H9 (cell line): ENCODE results near the gene SH2D6. TPM values are rescaled to one million over a fixed set of nuclear protein-coding genes. Genes with fewer than 3 reads are reported as not detected.

Experiments
- DNase-seq: peaks from one replicate; pipeline ENCODE4 v3.0.0-alpha.2; 2017
- H2AFZ ChIP-seq: one replicate; pipeline ENCODE4 v1.6.1; 2013; ENCODE audit warnings: mild to moderate bottlenecking, low read length, control low read depth, moderate library complexity
- H2AK5ac ChIP-seq: 2 replicates; pipeline ENCODE4 v1.6.1; 2013; ENCODE audit warnings: low read length, control low read depth, mixed read lengths; ENCODE audit not compliant: insufficient read length
- H2BK120ac ChIP-seq: one replicate; pipeline ENCODE4 v1.6.1; 2013; ENCODE audit warnings: low read depth, mild to moderate bottlenecking, low read length, control low read depth, inconsistent platforms; ENCODE audit not compliant: poor library complexity, severe bottlenecking
- H2BK12ac ChIP-seq: 2 replicates; pipeline ENCODE4 v1.6.1; 2013; ENCODE audit warnings: low read length, control low read depth, mixed read lengths, low read depth; ENCODE audit not compliant: insufficient read length
- H2BK15ac ChIP-seq: 2 replicates; pipeline ENCODE4 v1.6.1; 2013; ENCODE audit warnings: low read depth, low read length, control low read depth
- H2BK20ac ChIP-seq: one replicate; pipeline ENCODE4 v1.6.1; 2013; ENCODE audit warnings: low read depth, mild to moderate bottlenecking, low read length, control low read depth, inconsistent platforms; ENCODE audit not compliant: poor library complexity, severe bottlenecking
- H2BK5ac ChIP-seq: 2 replicates; pipeline ENCODE4 v1.6.1; 2013; ENCODE audit warnings: low read length, control low read depth, mixed read lengths; ENCODE audit not compliant: insufficient read length
- H3K14ac ChIP-seq: 2 replicates; pipeline ENCODE4 v1.6.1; 2013; ENCODE audit warnings: low read length, control low read depth; ENCODE audit not compliant: insufficient read depth
- H3K18ac ChIP-seq: 2 replicates; pipeline ENCODE4 v1.6.1; 2013; ENCODE audit warnings: low read depth, mild to moderate bottlenecking, mixed read lengths, low read length, control low read depth; ENCODE audit not compliant: insufficient read length
- H3K23ac ChIP-seq: 2 replicates; pipeline ENCODE4 v1.6.1; 2013; ENCODE audit warnings: low read length, control low read depth, mixed read lengths, low read depth; ENCODE audit not compliant: insufficient read length
- H3K23me2 ChIP-seq: 2 replicates; pipeline ENCODE4 v1.6.1; 2013; ENCODE audit warnings: low read depth, mild to moderate bottlenecking, mixed read lengths, low read length, control low read depth; ENCODE audit not compliant: insufficient read length, poor library complexity, severe bottlenecking
- H3K27ac ChIP-seq: 2 replicates; pipeline ENCODE4 v1.5.1; 2013; ENCODE audit warnings: low read length, control low read depth, mixed read lengths, low read depth; ENCODE audit not compliant: insufficient read length
- H3K27me3 ChIP-seq: 2 replicates; pipeline ENCODE4 v1.6.1; 2013; ENCODE audit warnings: low read length, control low read depth, inconsistent platforms; ENCODE audit not compliant: insufficient read depth
- H3K4ac ChIP-seq: 2 replicates; pipeline ENCODE4 v1.6.1; 2013; ENCODE audit warnings: low read depth, mild to moderate bottlenecking, control low read depth, inconsistent platforms, low read length, moderate library complexity
- H3K4me1 ChIP-seq: 2 replicates; pipeline ENCODE4 v1.6.1; 2013; ENCODE audit warnings: low read length, control low read depth, inconsistent platforms; ENCODE audit not compliant: insufficient read depth
- H3K4me2 ChIP-seq: 2 replicates; pipeline ENCODE4 v1.6.1; 2013; ENCODE audit warnings: low read length, control low read depth, mixed read lengths; ENCODE audit not compliant: insufficient read length, insufficient read depth
- H3K56ac ChIP-seq: 2 replicates; pipeline ENCODE4 v1.6.1; 2013; ENCODE audit warnings: low read depth, mild to moderate bottlenecking, mixed read lengths, low read length, control low read depth; ENCODE audit not compliant: insufficient read length
- H3K79me1 ChIP-seq: 2 replicates; pipeline ENCODE4 v1.6.1; 2013; ENCODE audit warnings: low read depth, mild to moderate bottlenecking, moderate library complexity, low read length, control low read depth, inconsistent platforms; ENCODE audit not compliant: insufficient read depth, poor library complexity, severe bottlenecking
- H3K79me2 ChIP-seq: 2 replicates; pipeline ENCODE4 v1.6.1; 2013; ENCODE audit warnings: low read length, control low read depth, inconsistent platforms; ENCODE audit not compliant: insufficient read depth
- H3K9ac ChIP-seq: 2 replicates; pipeline ENCODE4 v1.6.1; 2013; ENCODE audit warnings: low read length, control low read depth, mixed read lengths; ENCODE audit not compliant: insufficient read length; ENCODE audit errors: extremely low read depth
- H3K9me3 ChIP-seq: one replicate; pipeline ENCODE4 v1.6.1; 2013; ENCODE audit warnings: low read depth, low read length, inconsistent platforms; ENCODE audit not compliant: control insufficient read depth
- H3T11ph ChIP-seq: one replicate; pipeline ENCODE4 v1.6.1; 2013; ENCODE audit warnings: mild to moderate bottlenecking, low read length, control low read depth, inconsistent platforms
- H4K20me1 ChIP-seq: one replicate; pipeline ENCODE4 v1.6.1; 2013; ENCODE audit not compliant: control insufficient read depth, insufficient read length, insufficient read depth
- H4K5ac ChIP-seq: 2 replicates; pipeline ENCODE4 v1.6.1; 2013; ENCODE audit warnings: low read depth, mild to moderate bottlenecking, mixed read lengths, low read length, control low read depth; ENCODE audit not compliant: insufficient read length
- H4K8ac ChIP-seq: replicated peaks from 2 replicates; pipeline ENCODE4 v1.6.1; 2013; ENCODE audit warnings: low read length, control low read depth, mixed read lengths, low read depth; ENCODE audit not compliant: insufficient read length
- H4K91ac ChIP-seq: 2 replicates; pipeline ENCODE4 v1.6.1; 2013; ENCODE audit warnings: low read depth, mild to moderate bottlenecking, moderate library complexity, mixed read lengths, low read length, control low read depth; ENCODE audit not compliant: insufficient read length
- H3K27ac Mint-ChIP-seq, 3 experiments: 2 replicates in 2 of 3; 3 replicates in 1 of 3; pipeline ENCODE4 v1.8.0; 2020 to 2021; ENCODE audit warnings: mixed read lengths in 3 of 3, mild to moderate bottlenecking in 1 of 3, moderate library complexity in 1 of 3
- H3K27me3 Mint-ChIP-seq: 2 replicates; pipeline ENCODE4 v1.8.0; 2021; ENCODE audit warnings: low read depth, mild to moderate bottlenecking, moderate library complexity, mixed read lengths
- H3K36me3 Mint-ChIP-seq, 3 experiments: 2 replicates in 2 of 3; 3 replicates in 1 of 3; pipeline ENCODE4 v1.8.0; 2020 to 2021; ENCODE audit warnings: low read depth in 3 of 3, mixed read lengths in 3 of 3; ENCODE audit not compliant: insufficient read depth in 1 of 3
- H3K4me1 Mint-ChIP-seq, 2 experiments: 2 replicates each; pipeline ENCODE4 v1.8.0; 2020; ENCODE audit warnings: mixed read lengths in 2 of 2
- H3K4me3 Mint-ChIP-seq, 2 experiments: 2 replicates in 1 of 2; 3 replicates in 1 of 2; pipeline ENCODE4 v1.8.0; 2020 to 2021; ENCODE audit warnings: mild to moderate bottlenecking in 2 of 2, mixed read lengths in 2 of 2, moderate library complexity in 1 of 2
- H3K9me3 Mint-ChIP-seq, 2 experiments: 2 replicates in 1 of 2; 3 replicates in 1 of 2; pipeline ENCODE4 v1.8.0; 2020; ENCODE audit warnings: mild to moderate bottlenecking in 2 of 2, mixed read lengths in 2 of 2, moderate library complexity in 1 of 2
- WGBS: extraction: QIAGEN DNeasy Blood & Tissue Kit; methylation state at CpG from one replicate; pipeline ENCODE4 v1.1.7; 2013; ENCODE audit warnings: missing lambda C conversion rate, low lambda C conversion rate, mixed read lengths; ENCODE audit not compliant: insufficient read length; ENCODE audit errors: extremely low coverage; 5-methylcytosine and 5-hydroxymethylcytosine counted together
- total RNA-seq: library from RNA; stranded (reverse); gene quantifications from 2 replicates; pipeline ENCODE4 v1.2.1, GENCODE V29; 2021
- TF ChIP-seq, protein P1 (sequence below): fragments of 200-600 bp; sonication (generic); conservative IDR thresholded peaks from 3 replicates; pipeline ENCODE4 v1.8.0; 2021; ENCODE audit warnings: antibody characterized with exemption, mild to moderate bottlenecking

The SH2D6 gene
- total RNA-seq, 1 experiment from 2014 or later, result 0.61 TPM

DNA sequence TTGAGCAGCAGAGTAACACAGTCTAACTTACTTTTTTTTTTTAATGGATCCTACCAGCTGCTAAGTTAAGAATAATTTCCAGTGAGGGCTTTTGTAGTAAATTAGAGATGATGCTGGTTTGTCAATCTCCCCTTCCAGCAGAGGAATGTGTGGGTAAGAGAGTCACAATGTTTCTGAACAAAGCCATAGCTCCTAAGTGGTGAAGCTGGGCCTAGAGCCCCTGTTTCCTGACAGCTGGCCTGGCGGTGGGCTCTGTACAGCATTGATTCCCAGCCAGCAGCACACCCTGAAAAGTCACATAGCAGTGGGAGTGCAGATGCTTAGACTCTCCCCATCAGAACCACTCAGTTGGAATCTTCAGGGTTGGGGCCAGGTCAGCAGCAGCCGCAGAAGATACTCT is 32.8 kb upstream of the SH2D6 start:
- Histone ChIP-seq H3K79me1 (no peaks in the 10 kb centered on the region), H3K23me2 (no peaks in the 10 kb centered on the region), H3K9me3 (no peaks in the 10 kb centered on the region), H3K9ac (no peak overlapping the region), H3K4me1 (no peaks in the 10 kb centered on the region; the same call in 1 of the 2 replicates), H3K56ac (no peak overlapping the region), H3K4me2 (no peak overlapping the region), H3K14ac (no peak overlapping the region), H4K5ac (no peak overlapping the region), H2BK5ac (no peak overlapping the region), H2BK120ac (no peak overlapping the region), H2BK15ac (no peak overlapping the region), H3K4ac (no peak overlapping the region), H3T11ph (no peak overlapping the region), H2BK12ac (no peak overlapping the region), H2AK5ac (no peak overlapping the region), H2BK20ac (no peak overlapping the region), H2AFZ (no peak overlapping the region), H3K27ac (no peak overlapping the region), H4K91ac (no peak overlapping the region), H3K23ac (no peak overlapping the region), H3K79me2 (no peaks in the 10 kb centered on the region), H3K27me3 (no peaks in the 10 kb centered on the region), H4K20me1 (no peaks in the 10 kb centered on the region), H3K18ac (no peak overlapping the region), H4K8ac (no peak overlapping the region)
- no CpG with 5 or more reads among the region's 2 CpGs for WGBS
- peak overlapping the region; percentile 61 to 72 (median 71); a peak in 5 of 7 replicates for H3K27ac Mint-ChIP-seq
- peaks cover 5 to 7% of the 10 kb centered on the region in 2 experiments; a peak in 4 of 5 replicates for H3K9me3 Mint-ChIP-seq
- DNase-seq, result no peak
- peaks cover 8 to 21% (median 21%) of the 10 kb centered on the region in 3 experiments for H3K36me3 Mint-ChIP-seq
- no peak overlapping the region for H3K4me3 Mint-ChIP-seq
- TF ChIP-seq, protein P1, sequence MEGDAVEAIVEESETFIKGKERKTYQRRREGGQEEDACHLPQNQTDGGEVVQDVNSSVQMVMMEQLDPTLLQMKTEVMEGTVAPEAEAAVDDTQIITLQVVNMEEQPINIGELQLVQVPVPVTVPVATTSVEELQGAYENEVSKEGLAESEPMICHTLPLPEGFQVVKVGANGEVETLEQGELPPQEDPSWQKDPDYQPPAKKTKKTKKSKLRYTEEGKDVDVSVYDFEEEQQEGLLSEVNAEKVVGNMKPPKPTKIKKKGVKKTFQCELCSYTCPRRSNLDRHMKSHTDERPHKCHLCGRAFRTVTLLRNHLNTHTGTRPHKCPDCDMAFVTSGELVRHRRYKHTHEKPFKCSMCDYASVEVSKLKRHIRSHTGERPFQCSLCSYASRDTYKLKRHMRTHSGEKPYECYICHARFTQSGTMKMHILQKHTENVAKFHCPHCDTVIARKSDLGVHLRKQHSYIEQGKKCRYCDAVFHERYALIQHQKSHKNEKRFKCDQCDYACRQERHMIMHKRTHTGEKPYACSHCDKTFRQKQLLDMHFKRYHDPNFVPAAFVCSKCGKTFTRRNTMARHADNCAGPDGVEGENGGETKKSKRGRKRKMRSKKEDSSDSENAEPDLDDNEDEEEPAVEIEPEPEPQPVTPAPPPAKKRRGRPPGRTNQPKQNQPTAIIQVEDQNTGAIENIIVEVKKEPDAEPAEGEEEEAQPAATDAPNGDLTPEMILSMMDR, result no peak
- H3K27me3 Mint-ChIP-seq, result no peaks in the 10 kb centered on the region
- H3K4me1 Mint-ChIP-seq, result peaks cover 11 to 18% of the 10 kb centered on the region in 2 experiments
